Measurements from ENCODE around the gene ADAMTS2. TPM values are rescaled to one million over a fixed set of nuclear protein-coding genes. Genes with fewer than 3 reads are reported as not detected.

ADAMTS2 gene
- total RNA-seq, 1 experiment from 2014 or later: not detected

- CTCF ChIA-PET: no interaction called here
- H3K4me3 Mint-ChIP-seq (ENCODE audit: low read depth, unreplicated experiment): no peak overlapping the region
- no peaks in the 10 kb centered on the region for H3K4me1 Mint-ChIP-seq (ENCODE audit: low read depth, unreplicated experiment)
- no peak for TF ChIP-seq CTCF (IDR thresholded peaks at IDR 0.05; ENCODE audit: unreplicated experiment)
- no TSS peak for BruUV-seq (replicated peaks)
- H3K27ac Mint-ChIP-seq (ENCODE audit: unreplicated experiment): no peak overlapping the region
- intact Hi-C loops (cut with micrococcal nuclease; ENCODE audit: unreplicated experiment): no loop called here
- H3K36me3 Mint-ChIP-seq (ENCODE audit: insufficient read depth, unreplicated experiment): no peaks in the 10 kb centered on the region
- H3K27me3 Mint-ChIP-seq (ENCODE audit: unreplicated experiment): peaks cover 10% of the 10 kb centered on the region
- no peak for DNase-seq
- peaks cover 4% of the 10 kb centered on the region for H3K9me3 Mint-ChIP-seq (ENCODE audit: low read depth, unreplicated experiment)
Measured at GRCh38 chr5:179265514-179266290, 79.6 kb downstream of the ADAMTS2 start.

DNA sequence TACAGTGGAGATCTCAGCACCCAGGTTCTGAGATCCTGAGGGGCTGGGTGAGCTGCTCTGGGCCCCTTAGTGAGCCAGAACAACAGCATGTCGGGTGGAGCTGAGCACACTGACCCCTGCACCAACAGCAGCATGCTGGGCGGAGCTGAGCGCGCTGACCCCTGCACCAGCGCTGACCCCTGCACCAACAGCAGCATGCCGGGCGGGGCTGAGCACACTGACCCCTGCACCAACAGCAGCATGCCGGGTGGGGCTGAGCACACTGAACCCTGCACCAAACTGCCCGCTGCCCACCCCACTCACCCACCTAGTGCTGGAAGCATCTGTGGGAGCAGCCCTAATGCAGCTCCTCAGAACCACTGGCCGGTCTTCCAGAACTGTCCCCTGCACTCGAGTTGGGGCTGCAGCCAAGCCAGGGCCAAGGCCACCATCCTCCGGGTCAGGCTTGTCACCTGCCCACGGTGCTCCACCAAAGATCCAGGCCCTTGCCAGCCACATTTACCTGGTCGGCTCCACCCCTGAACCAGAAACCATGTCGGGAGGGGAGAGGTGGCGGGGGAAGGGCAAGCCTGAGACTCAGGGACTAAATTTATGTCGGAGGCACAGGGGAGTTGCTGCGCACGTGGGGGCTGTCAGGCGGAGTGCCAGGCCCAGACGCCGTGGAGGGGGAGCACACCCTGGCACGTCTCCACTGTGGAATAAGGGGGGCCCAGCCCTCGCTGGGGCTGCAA is 80.3 kb downstream of the ADAMTS2 start:
- Mint-ChIP-seq H3K27ac (ENCODE audit: unreplicated experiment) (no peak overlapping the region), H3K4me1 (ENCODE audit: low read depth, unreplicated experiment) (no peaks in the 10 kb centered on the region), H3K27me3 (ENCODE audit: unreplicated experiment) (peaks cover 10% of the 10 kb centered on the region), H3K9me3 (ENCODE audit: low read depth, unreplicated experiment) (peaks cover 4% of the 10 kb centered on the region), H3K4me3 (ENCODE audit: low read depth, unreplicated experiment) (no peak overlapping the region), H3K36me3 (ENCODE audit: insufficient read depth, unreplicated experiment) (no peaks in the 10 kb centered on the region)
- intact Hi-C loops (cut with micrococcal nuclease; ENCODE audit: unreplicated experiment): no loop called here
- DNase-seq: no peak
- BruUV-seq (replicated peaks): no TSS peak
- CTCF ChIA-PET: no interaction called here
- TF ChIP-seq CTCF (IDR thresholded peaks at IDR 0.05; ENCODE audit: unreplicated experiment): no peak

DNA sequence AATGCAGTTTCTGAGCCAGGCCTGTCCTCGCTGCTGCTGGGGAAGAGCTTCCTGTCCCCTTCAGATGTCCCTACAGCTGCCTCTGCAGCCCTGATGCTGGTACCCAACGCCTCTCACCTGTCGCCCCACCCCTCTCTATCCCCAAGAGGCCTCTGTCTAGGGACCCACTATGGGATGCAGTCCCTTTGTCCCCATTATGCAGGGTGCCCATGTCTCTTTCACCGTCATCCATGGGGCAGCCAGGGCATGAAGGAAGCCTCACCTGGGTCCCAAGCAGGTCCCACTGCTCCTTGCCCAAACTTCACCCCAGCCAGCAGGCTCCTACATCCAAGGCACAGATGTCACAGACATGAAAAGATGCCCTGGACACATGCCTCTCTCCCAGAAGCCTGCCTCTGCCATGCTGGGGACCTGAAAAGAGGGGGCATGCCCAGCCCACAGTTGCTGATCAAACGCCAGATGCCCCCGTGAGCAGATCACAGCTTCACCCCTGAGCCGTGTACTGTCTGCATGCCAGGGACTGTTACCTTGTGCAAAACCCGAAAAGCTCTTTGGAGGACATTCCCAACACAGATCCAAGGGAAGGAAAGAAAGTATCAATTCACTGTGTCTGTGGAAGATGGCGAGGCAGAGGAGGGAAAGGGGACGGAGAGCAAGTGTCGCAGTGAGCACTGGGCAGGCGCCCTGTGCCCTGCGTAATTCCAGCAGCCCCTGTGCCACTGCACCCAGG is 81.0 kb downstream of the ADAMTS2 start:
- peaks cover 5% of the 10 kb centered on the region for H3K9me3 Mint-ChIP-seq (ENCODE audit: low read depth, unreplicated experiment)
- DNase-seq: no peak
- BruUV-seq (replicated peaks): no TSS peak
- no peak for TF ChIP-seq CTCF (IDR thresholded peaks at IDR 0.05; ENCODE audit: unreplicated experiment)
- no peaks in the 10 kb centered on the region for H3K36me3 Mint-ChIP-seq (ENCODE audit: insufficient read depth, unreplicated experiment)
- H3K27me3 Mint-ChIP-seq (ENCODE audit: unreplicated experiment): peaks cover 10% of the 10 kb centered on the region
- no peak overlapping the region for H3K4me3 Mint-ChIP-seq (ENCODE audit: low read depth, unreplicated experiment)
- no peak overlapping the region for H3K27ac Mint-ChIP-seq (ENCODE audit: unreplicated experiment)
- no peaks in the 10 kb centered on the region for H3K4me1 Mint-ChIP-seq (ENCODE audit: low read depth, unreplicated experiment)
- intact Hi-C loops (cut with micrococcal nuclease; ENCODE audit: unreplicated experiment): no loop called here
- CTCF ChIA-PET: interaction anchor here (0.6 kb wide), 1 partner anchor 56 kb away, joined by 3 read pairs; no protein-coding TSS in a partner anchor

GRCh38 chr5:179263391-179264052 is 81.7 kb downstream of the ADAMTS2 start:
- Mint-ChIP-seq H3K27me3 (ENCODE audit: unreplicated experiment) (peaks cover 10% of the 10 kb centered on the region), H3K4me3 (ENCODE audit: low read depth, unreplicated experiment) (no peak overlapping the region), H3K36me3 (ENCODE audit: insufficient read depth, unreplicated experiment) (no peaks in the 10 kb centered on the region), H3K9me3 (ENCODE audit: low read depth, unreplicated experiment) (peaks cover 7% of the 10 kb centered on the region), H3K27ac (ENCODE audit: unreplicated experiment) (no peak overlapping the region), H3K4me1 (ENCODE audit: low read depth, unreplicated experiment) (no peaks in the 10 kb centered on the region)
- no TSS peak for BruUV-seq (replicated peaks)
- no peak for TF ChIP-seq CTCF (IDR thresholded peaks at IDR 0.05; ENCODE audit: unreplicated experiment)
- CTCF ChIA-PET: interaction anchor here (0.6 kb wide), 1 partner anchor 57 kb away, joined by 3 read pairs; no protein-coding TSS in a partner anchor
- intact Hi-C loops (cut with micrococcal nuclease; ENCODE audit: unreplicated experiment): no loop called here
- no peak for DNase-seq
